ENCODE results near the gene PARD3B. TPM values are rescaled to one million over a fixed set of nuclear protein-coding genes. Genes with fewer than 3 reads are reported as not detected.

PARD3B gene
- total and polyA plus RNA-seq, 2 of the 4 experiments (the other 2 are of a cell fraction), result 3.3 to 15.6 TPM

- TF ChIP-seq MAZ (IDR thresholded peaks at IDR 0.05; ENCODE audit: borderline replicate concordance, low read depth, low read length), result no peak
Measured at GRCh38 chr2:205660521-205661124, 1115.3 kb downstream of the PARD3B start (continued).

GRCh38 chr2:205661281-205661680, 1116.0 kb downstream of the PARD3B start:
- ATAC-seq (ENCODE audit: low read depth) (no peak), DNase-seq (no peak)
- Histone ChIP-seq H2BK20ac (ENCODE audit: low read depth, low read length) (peak overlapping the region; percentile 89), H3K79me1 (ENCODE audit: low read depth in 1 of 2, low read length in 2 of 2) (no peaks in the 10 kb centered on the region; a peak in 1 of 4 replicates), H2AFZ (replicated peaks; ENCODE audit: low read length, poor library complexity) (no peak overlapping the region), H3K4ac (ENCODE audit: low read depth, low read length) (peak overlapping the region; percentile 96; the same call in 1 of the 2 replicates), H3K4me3 (ENCODE audit: insufficient read depth, low read depth, low read length) (no peak overlapping the region), H3K9ac (ENCODE audit: low read depth, low read length) (no peak overlapping the region), H3K4me1 (ENCODE audit: control insufficient read depth, insufficient read depth, low read length) (peaks cover 19% of the 10 kb centered on the region), H3K27ac (ENCODE audit: insufficient read depth, low read length) (no peak overlapping the region), H3K14ac (replicated peaks; ENCODE audit: low read depth, low read length) (peak overlapping the region; percentile 83), H2BK120ac (ENCODE audit: low read depth, low read length) (peak overlapping the region; percentile 91), H3K9me1 (ENCODE audit: insufficient read depth, low read length) (peaks cover 32% of the 10 kb centered on the region), H4K91ac (ENCODE audit: insufficient read depth, low read depth, low read length) (peak overlapping the region; percentile 92; the same call in 1 of the 2 replicates), H3K4me2 (ENCODE audit: low read depth, low read length) (no peak overlapping the region), H2AK9ac (replicated peaks; ENCODE audit: low read depth, low read length, poor library complexity) (no peak overlapping the region), H3K36me3 (ENCODE audit: control insufficient read depth, insufficient read depth, low read length) (no peaks in the 10 kb centered on the region), H2BK5ac (ENCODE audit: low read depth, low read length, poor library complexity, severe bottlenecking) (peak overlapping the region; percentile 87), H3K27me3 (ENCODE audit: control insufficient read depth, insufficient read depth, low read length) (no peaks in the 10 kb centered on the region), H3K9me3 (ENCODE audit: control insufficient read depth, insufficient read depth, low read length) (no peaks in the 10 kb centered on the region), H3K56ac (ENCODE audit: extremely low read depth, insufficient read depth, low read length) (peak overlapping the region; percentile 53; the same call in 1 of the 2 replicates), H4K5ac (ENCODE audit: low read depth, low read length) (no peak overlapping the region; the same call in 1 of the 2 replicates), H3K18ac (ENCODE audit: low read depth, low read length) (peak overlapping the region; percentile 33; the same call in 1 of the 2 replicates), H4K8ac (ENCODE audit: low read depth in 2 of 2, low read length in 2 of 2) (peak overlapping the region; percentile 4 to 67; a peak in 2 of 4 replicates), H4K20me1 (ENCODE audit: insufficient read depth, low read length) (no peaks in the 10 kb centered on the region), H2BK15ac (ENCODE audit: low read depth, low read length) (peak overlapping the region; percentile 89; the same call in 1 of the 3 replicates), H2AK5ac (ENCODE audit: low read depth, low read length) (peak overlapping the region; percentile 90; the same call in 1 of the 2 replicates), H3K23ac (ENCODE audit: low read depth, low read length) (peak overlapping the region; percentile 76)
- BruUV-seq (replicated peaks), result no TSS peak
- ChIA-PET CTCF (interaction anchor here (1.5 to 1.8 kb wide), 2 partner anchors 11 to 14 kb away, joined by 3 to 4 read pairs; no protein-coding TSS in a partner anchor), POLR2A (ENCODE audit: unreplicated experiment) (no interaction called here)
- intact Hi-C loops (cut with micrococcal nuclease), result loop anchor here (2.0 kb wide), 1 partner anchor 80 kb away; no protein-coding TSS in a partner anchor
- in situ Hi-C loops (cut with MboI; ENCODE audit: low sequenced_read_pairs), result loop anchor here (10.0 kb wide), 1 partner anchor 256 kb away; no protein-coding TSS in a partner anchor
- TF ChIP-seq CTCF (conservative IDR thresholded peaks at IDR 0.05; ENCODE audit: low read depth, low read length), result no peak
- TF ChIP-seq CEBPB (IDR thresholded peaks at IDR 0.05; ENCODE audit: low read depth, low read length), result no peak
- 83% methylated on average over 1 of the region's 5 CpGs; no CpG with 5 or more reads in 1 of the 2 experiments for WGBS, 2 experiments (ENCODE audit: extremely low coverage in 2 of 2, insufficient read length in 1 of 2)
- dilution Hi-C loops (cut with HindIII; ENCODE audit: low sequenced_read_pairs, unreplicated experiment), result no loop called here
